ENCODE measurements around the gene TSEN2. TPM values are rescaled to one million over a fixed set of nuclear protein-coding genes. Genes with fewer than 3 reads are reported as not detected.
A peak's percentile ranks its signal among the peaks of the same experiment; 100 is the strongest.
"Not testable (repeated sequence)": the region's sequence is repeated elsewhere in the genome, so short reads cannot be mapped to it uniquely, and the experiment has no call there.

The TSEN2 gene
- total RNA-seq, 1 donor from 2014 or later, result 33.3 TPM

DNA sequence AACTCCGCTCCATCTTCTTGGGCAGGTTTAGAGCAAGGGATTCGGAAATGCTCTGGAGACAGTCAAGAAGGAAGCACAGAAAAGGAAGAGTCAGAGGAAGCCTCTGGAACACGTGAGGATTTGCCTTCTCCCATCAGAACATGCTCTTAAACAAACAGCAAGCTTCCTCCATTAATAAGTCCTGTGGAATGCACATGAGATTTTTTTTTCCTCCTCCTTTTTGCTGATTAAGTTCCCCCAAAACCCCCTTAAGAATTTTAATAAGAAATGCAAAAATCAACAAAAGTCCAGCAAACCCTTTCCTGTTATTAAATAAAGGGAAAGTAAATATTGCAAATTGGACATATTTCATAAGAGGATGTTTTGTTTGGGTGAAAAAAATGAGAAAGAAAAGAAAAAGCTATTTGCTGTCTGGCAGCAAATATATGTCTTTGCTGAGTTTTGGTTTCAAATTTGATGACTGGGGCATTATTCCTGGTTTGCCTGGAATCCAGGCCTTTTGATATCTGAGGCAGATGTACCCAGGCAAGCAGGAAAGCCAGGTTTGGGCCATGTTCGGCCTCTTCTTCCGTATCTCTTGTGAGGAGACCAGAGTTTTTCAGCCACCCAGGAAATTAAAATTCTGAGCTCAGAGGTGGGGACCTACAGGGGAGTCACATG lies 7.9 kb upstream of the TSEN2 start:
- H3K36me3 Mint-ChIP-seq (ENCODE audit: insufficient read depth), result no peaks in the 10 kb centered on the region
- TF ChIP-seq, protein P1, sequence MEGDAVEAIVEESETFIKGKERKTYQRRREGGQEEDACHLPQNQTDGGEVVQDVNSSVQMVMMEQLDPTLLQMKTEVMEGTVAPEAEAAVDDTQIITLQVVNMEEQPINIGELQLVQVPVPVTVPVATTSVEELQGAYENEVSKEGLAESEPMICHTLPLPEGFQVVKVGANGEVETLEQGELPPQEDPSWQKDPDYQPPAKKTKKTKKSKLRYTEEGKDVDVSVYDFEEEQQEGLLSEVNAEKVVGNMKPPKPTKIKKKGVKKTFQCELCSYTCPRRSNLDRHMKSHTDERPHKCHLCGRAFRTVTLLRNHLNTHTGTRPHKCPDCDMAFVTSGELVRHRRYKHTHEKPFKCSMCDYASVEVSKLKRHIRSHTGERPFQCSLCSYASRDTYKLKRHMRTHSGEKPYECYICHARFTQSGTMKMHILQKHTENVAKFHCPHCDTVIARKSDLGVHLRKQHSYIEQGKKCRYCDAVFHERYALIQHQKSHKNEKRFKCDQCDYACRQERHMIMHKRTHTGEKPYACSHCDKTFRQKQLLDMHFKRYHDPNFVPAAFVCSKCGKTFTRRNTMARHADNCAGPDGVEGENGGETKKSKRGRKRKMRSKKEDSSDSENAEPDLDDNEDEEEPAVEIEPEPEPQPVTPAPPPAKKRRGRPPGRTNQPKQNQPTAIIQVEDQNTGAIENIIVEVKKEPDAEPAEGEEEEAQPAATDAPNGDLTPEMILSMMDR (IDR thresholded peaks at IDR 0.05; ENCODE audit: unreplicated experiment), result no peak
- no peak overlapping the region for H3K4me3 Mint-ChIP-seq (ENCODE audit: low read depth)
- H3K9me3 Mint-ChIP-seq (ENCODE audit: low read depth), result no peaks in the 10 kb centered on the region
- DNase-seq (ENCODE audit: low spot score, unreplicated experiment), result no peak
- H3K27ac Mint-ChIP-seq, result no peak overlapping the region
- peaks cover 22% of the 10 kb centered on the region for H3K4me1 Mint-ChIP-seq (ENCODE audit: low read depth)
- H3K27me3 Mint-ChIP-seq, result peaks cover 4% of the 10 kb centered on the region

DNA sequence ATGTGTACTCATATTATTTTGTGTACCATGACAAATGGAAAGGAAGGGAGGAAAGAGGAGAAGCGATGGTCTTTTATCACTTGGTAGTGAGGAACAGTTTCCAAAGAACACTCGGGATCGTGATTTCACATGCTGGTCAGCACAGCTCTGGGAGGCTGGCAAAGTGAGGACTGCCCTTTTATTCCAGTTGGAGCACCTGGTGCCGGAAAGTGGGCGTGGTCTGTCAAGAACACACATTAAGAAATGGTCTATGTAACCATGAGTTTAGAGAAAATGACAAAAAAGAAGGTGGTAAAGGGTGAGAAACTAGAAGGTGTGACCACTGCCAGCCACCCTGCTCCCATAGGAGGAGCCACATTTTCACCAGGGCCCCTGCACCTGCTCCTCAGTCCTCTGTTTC lies 7.0 kb upstream of the TSEN2 start:
- Mint-ChIP-seq H3K4me3 (ENCODE audit: low read depth) (no peak overlapping the region), H3K27ac (no peak overlapping the region), H3K4me1 (ENCODE audit: low read depth) (peaks cover 22% of the 10 kb centered on the region), H3K9me3 (ENCODE audit: low read depth) (no peaks in the 10 kb centered on the region), H3K36me3 (ENCODE audit: insufficient read depth) (no peaks in the 10 kb centered on the region), H3K27me3 (peaks cover 4% of the 10 kb centered on the region)
- TF ChIP-seq, protein P1 (IDR thresholded peaks at IDR 0.05; ENCODE audit: unreplicated experiment), result no peak
- no peak for DNase-seq (ENCODE audit: low spot score, unreplicated experiment)

DNA sequence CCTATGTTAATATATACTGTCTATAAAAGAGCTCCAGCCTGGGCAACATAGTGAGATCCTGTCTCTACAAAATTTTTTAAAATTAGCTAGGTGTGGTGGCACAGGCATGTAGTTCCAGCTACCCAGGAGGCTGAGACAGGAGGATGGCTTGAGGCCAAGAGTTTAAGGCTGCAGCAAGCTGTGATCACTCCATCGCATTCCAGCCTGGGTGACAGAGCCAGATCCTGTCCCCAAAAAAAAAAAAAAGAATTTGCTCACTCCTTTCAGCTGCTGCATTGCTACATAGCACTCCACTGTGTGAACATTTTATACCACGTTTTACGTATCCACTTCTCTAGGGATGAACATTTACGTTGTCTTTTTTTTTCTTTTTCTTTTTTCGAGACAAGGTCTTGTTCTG lies 6.0 kb upstream of the TSEN2 start:
- no peak for DNase-seq (ENCODE audit: low spot score, unreplicated experiment)
- no peaks in the 10 kb centered on the region for H3K36me3 Mint-ChIP-seq (ENCODE audit: insufficient read depth)
- no peak overlapping the region for H3K27ac Mint-ChIP-seq
- H3K4me1 Mint-ChIP-seq (ENCODE audit: low read depth), result peaks cover 21% of the 10 kb centered on the region
- TF ChIP-seq, protein P1 (IDR thresholded peaks at IDR 0.05; ENCODE audit: unreplicated experiment), result no peak
- no peaks in the 10 kb centered on the region for H3K9me3 Mint-ChIP-seq (ENCODE audit: low read depth)
- H3K27me3 Mint-ChIP-seq, result no peaks in the 10 kb centered on the region
- H3K4me3 Mint-ChIP-seq (ENCODE audit: low read depth), result no peak overlapping the region

DNA sequence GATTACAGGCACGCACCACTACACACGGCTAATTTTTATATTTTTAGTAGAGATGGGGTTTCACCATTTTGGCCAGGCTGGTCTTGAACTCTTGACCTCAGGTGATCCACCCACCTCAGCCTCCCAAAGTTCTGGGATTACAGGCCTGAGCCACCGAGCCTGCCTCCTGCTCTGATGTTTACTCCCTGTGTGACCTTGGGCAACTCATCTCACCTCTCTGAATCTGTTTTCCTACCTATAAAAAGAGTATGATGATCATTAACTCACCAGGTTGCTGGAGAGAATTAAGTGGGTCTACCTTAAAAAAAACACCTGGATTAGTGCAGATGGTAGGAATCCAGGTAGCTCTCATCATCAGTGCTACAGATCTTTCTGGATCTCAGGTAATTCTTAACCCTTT lies 5.1 kb upstream of the TSEN2 start:
- H3K27me3 Mint-ChIP-seq; H3K36me3 Mint-ChIP-seq (ENCODE audit: insufficient read depth); H3K4me3 Mint-ChIP-seq (ENCODE audit: low read depth); H3K9me3 Mint-ChIP-seq (ENCODE audit: low read depth); DNase-seq (ENCODE audit: low spot score, unreplicated experiment); H3K27ac Mint-ChIP-seq: not testable (repeated sequence)
- H3K4me1 Mint-ChIP-seq (ENCODE audit: low read depth), result peaks cover 29% of the 10 kb centered on the region

GRCh38 chr3:12479919-12480427 lies 4.3 kb upstream of the TSEN2 start:
- peaks cover 32% of the 10 kb centered on the region for H3K4me1 Mint-ChIP-seq (ENCODE audit: low read depth)
- H3K4me3 Mint-ChIP-seq (ENCODE audit: low read depth), result no peak overlapping the region

More at GRCh38 chr3:12479919-12480427, 4.3 kb upstream of the TSEN2 start:
- TF ChIP-seq, protein P1 (IDR thresholded peaks at IDR 0.05; ENCODE audit: unreplicated experiment), result peak; percentile 78
- peak; percentile 17 for DNase-seq (ENCODE audit: low spot score, unreplicated experiment)
- Mint-ChIP-seq H3K27ac (peak overlapping the region; percentile 88), H3K27me3 (no peaks in the 10 kb centered on the region), H3K9me3 (ENCODE audit: low read depth) (no peaks in the 10 kb centered on the region), H3K36me3 (ENCODE audit: insufficient read depth) (no peaks in the 10 kb centered on the region)
